HepG2 (cell line): ENCODE measurements around the gene GYG1. TPM values are rescaled to one million over a fixed set of nuclear protein-coding genes. Genes with fewer than 3 reads are reported as not detected.

ENCODE experiments used
- ATAC-seq: fragments of 200-7000 bp; cut with Tn5 transposase; 3 replicates; pipeline ENCODE4 v1.9.1; 2020; ENCODE audit warnings: mild to moderate bottlenecking, moderate library complexity
- BruUV-seq: library from RNA; stranded (reverse); fragments of 400-500 nt; replicated peaks from 2 replicates; lab custom pipeline; 2021; lab: Mats Ljungman, UMichigan
- CTCF ChIA-PET: fragments of 300-600 bp; formaldehyde crosslinking; extraction: SDS; loops from one replicate; lab custom pipeline; 2021; ENCODE audit warnings: low total read pairs, inconsistent platforms, low intra/inter-chr PET ratio; lab: Yijun Ruan, JAX
- POLR2A ChIA-PET: fragments of 350-600 bp; sonication (Branson Sonifier 250); formaldehyde crosslinking; loops from one replicate; lab custom pipeline; 2020; ENCODE audit warnings: antibody characterized with exemption, inconsistent platforms; lab: Yijun Ruan, JAX
- DNase-seq: peaks from one replicate; pipeline ENCODE4 v3.0.0-alpha.2; 2015; ENCODE audit warnings: low spot score
- FAIRE-seq: peaks from 3 replicates; lab custom pipeline; 2011; peaks lifted over from hg19 to GRCh38; lab: Jason Lieb, UNC
- H2AFZ ChIP-seq: one replicate; pipeline ENCODE4 v1.6.1; 2011; ENCODE audit warnings: low read length, inconsistent platforms
- H3K27ac ChIP-seq: fragments of 300-600 bp; 3 replicates; pipeline ENCODE4 v1.8.0; 2011; ENCODE audit warnings: mixed run types, mild to moderate bottlenecking, mixed read lengths, low read length, inconsistent platforms; ENCODE audit not compliant: insufficient read depth; ENCODE audit errors: extremely low read length
- H3K27me3 ChIP-seq, 2 experiments: fragments of 200-600 bp in 1 of 2; 2 replicates in 1 of 2; 3 replicates in 1 of 2; pipeline versions ENCODE4 v1.6.0 to v1.8.0; 2011; ENCODE audit warnings: low read length in 2 of 2, mild to moderate bottlenecking in 2 of 2, moderate library complexity in 2 of 2, inconsistent platforms in 1 of 2; ENCODE audit not compliant: insufficient read depth in 2 of 2, control insufficient read depth in 1 of 2
- H3K36me3 ChIP-seq, 2 experiments: fragments of 200-600 bp in 1 of 2; replicated peaks in 1 of 2; 2 replicates in 1 of 2; 3 replicates in 1 of 2; pipeline versions ENCODE4 v1.5.1 to v1.8.0; 2011; ENCODE audit warnings: low read length in 2 of 2, inconsistent platforms in 1 of 2; ENCODE audit not compliant: insufficient read depth in 2 of 2, control insufficient read depth in 1 of 2
- H3K4me1 ChIP-seq: 2 replicates; pipeline ENCODE4 v1.5.1; 2012; ENCODE audit warnings: low read length, inconsistent platforms; ENCODE audit not compliant: insufficient read depth
- H3K4me2 ChIP-seq: 2 replicates; pipeline ENCODE4 v1.6.0; 2011; ENCODE audit warnings: low read depth, low read length, inconsistent platforms
- H3K4me3 ChIP-seq, 3 experiments: fragments of 200-600 bp in 1 of 3; sonication (generic), shearing (Covaris generic) in 1 of 3; replicated peaks in 1 of 3; 2 replicates each; pipeline ENCODE4 v1.5.1; 2011 to 2016; ENCODE audit warnings: low read length in 3 of 3, inconsistent platforms in 2 of 3, low read depth in 2 of 3, mild to moderate bottlenecking in 2 of 3, control low read depth in 1 of 3, mixed read lengths in 1 of 3; ENCODE audit not compliant: insufficient read depth in 1 of 3
- H3K79me2 ChIP-seq: one replicate; pipeline ENCODE4 v1.6.1; 2011; ENCODE audit warnings: low read length, inconsistent platforms; ENCODE audit not compliant: insufficient read depth
- H3K9ac ChIP-seq: 2 replicates; pipeline ENCODE4 v1.6.0; 2011; ENCODE audit warnings: mild to moderate bottlenecking, low read depth, low read length, inconsistent platforms; ENCODE audit not compliant: insufficient read depth
- H3K9me3 ChIP-seq: 2 replicates; pipeline ENCODE4 v1.5.1; 2012; ENCODE audit warnings: mild to moderate bottlenecking, low read length
- H4K20me1 ChIP-seq: 2 replicates; pipeline ENCODE4 v1.6.0; 2011; ENCODE audit warnings: inconsistent platforms, mild to moderate bottlenecking, low read length, moderate library complexity; ENCODE audit not compliant: insufficient read depth
- ESRRA ChIP-seq: sonication (generic); formaldehyde crosslinking; IDR thresholded peaks from 2 replicates; pipeline ENCODE4 v1.5.1; 2020; ENCODE audit warnings: mild to moderate bottlenecking, low read depth, missing genetic modification reagents
- MAX ChIP-seq: IDR thresholded peaks from 2 replicates; pipeline ENCODE4 v1.6.1; 2012; ENCODE audit warnings: inconsistent platforms
- MBNL3 ChIP-seq: fragments of 250-450 bp; sonication (Bioruptor Pico); conservative IDR thresholded peaks from 2 replicates; pipeline ENCODE4 v1.8.0; 2022; ENCODE audit warnings: mild to moderate bottlenecking, inconsistent platforms
- NRL ChIP-seq: sonication (generic); formaldehyde crosslinking; IDR thresholded peaks from 2 replicates; pipeline ENCODE4 v1.5.0; 2020; ENCODE audit warnings: missing genetic modification reagents, mild to moderate bottlenecking, moderate library complexity, borderline replicate concordance
- PHF8 ChIP-seq: sonication (generic); formaldehyde crosslinking; IDR thresholded peaks from 2 replicates; pipeline ENCODE4 v1.5.0; 2020; ENCODE audit warnings: missing genetic modification reagents
- PRDM10 ChIP-seq: sonication (generic); formaldehyde crosslinking; IDR thresholded peaks from 2 replicates; pipeline ENCODE4 v1.4.0; 2020; ENCODE audit warnings: low read depth, missing genetic modification reagents
- PRDM4 ChIP-seq: sonication (generic); formaldehyde crosslinking; IDR thresholded peaks from 2 replicates; pipeline ENCODE4 v1.9.0; 2021; ENCODE audit warnings: missing genetic modification reagents, borderline replicate concordance
- RAD21 ChIP-seq: fragments of 450-650 bp; formaldehyde crosslinking; IDR thresholded peaks from 2 replicates; pipeline ENCODE4 v1.5.0; 2020; ENCODE audit warnings: mild to moderate bottlenecking
- RCOR2 ChIP-seq: IDR thresholded peaks from 2 replicates; pipeline ENCODE4 v1.6.1; 2016; ENCODE audit warnings: missing biosample characterization, missing genetic modification reagents
- RXRB ChIP-seq: IDR thresholded peaks from 2 replicates; pipeline ENCODE4 v1.6.1; 2016; ENCODE audit warnings: borderline replicate concordance, missing genetic modification reagents, missing compliant biosample characterization
- TBP ChIP-seq: sonication (generic); formaldehyde crosslinking; IDR thresholded peaks from 2 replicates; pipeline ENCODE4 v1.5.0; 2020; ENCODE audit warnings: missing genetic modification reagents
- TOE1 ChIP-seq: sonication (generic); formaldehyde crosslinking; IDR thresholded peaks from 2 replicates; pipeline ENCODE4 v1.4.0; 2020; ENCODE audit warnings: mild to moderate bottlenecking, missing genetic modification reagents
- ZC3H4 ChIP-seq: sonication (generic); formaldehyde crosslinking; IDR thresholded peaks from 2 replicates; pipeline ENCODE4 v1.4.0; 2020; ENCODE audit warnings: missing genetic modification reagents, borderline replicate concordance
- ZNF691 ChIP-seq: sonication (generic); formaldehyde crosslinking; IDR thresholded peaks from 2 replicates; pipeline ENCODE4 v1.4.0; 2020; ENCODE audit warnings: missing genetic modification reagents, low read depth, mild to moderate bottlenecking, borderline replicate concordance
- WGBS: methylation state at CpG from one replicate; pipeline ENCODE4 v1.1.6; 2017; ENCODE audit warnings: low lambda C conversion rate; 5-methylcytosine and 5-hydroxymethylcytosine counted together
- in situ Hi-C: cut with HindIII; loops from 2 replicates; pipeline ENCODE4 v1.10.0; 2017; ENCODE audit warnings: low pct_unique_long_range_greater_than_20kb; ENCODE audit not compliant: extremely low pct_ligation_motif_present
- intact Hi-C: fragments of 100-400 bp; cut with micrococcal nuclease; formaldehyde crosslinking; loops from one replicate; pipeline ENCODE4 v1.10.0; 2022; ENCODE audit not compliant: unreplicated experiment
- polyA plus RNA-seq, 8 experiments: library from polyadenylated mRNA; depleted of rRNA in 3 of 8; stranded (reverse) in 7 of 8; unstranded in 1 of 8; fragments of >200 nt; fragmentation: Illumina TruSeq in 4 of 8; extraction: Trizol in 4 of 8; gene quantifications; 2 replicates each; pipeline versions ENCODE4 v1.2.1 to v1.2.3, GENCODE V29; 2011 to 2016; ENCODE audit warnings: low read depth in 4 of 8, missing spikeins in 1 of 8, mixed read lengths in 1 of 8; ENCODE audit not compliant: insufficient read depth in 1 of 8
- total RNA-seq, 5 experiments: library from RNA; depleted of rRNA; stranded (reverse); fragments of >200 nt; fragmentation: Illumina TruSeq; extraction: Trizol; gene quantifications; 2 replicates each; pipeline ENCODE4 v1.2.3, GENCODE V29; 2016; ENCODE audit warnings: low read depth in 1 of 5

GYG1 gene
- total and polyA plus RNA-seq, 2 of the 13 experiments (the other 11 are each of a cell fraction or from before 2014, with no cell fraction given) = 15.7 to 28.1 TPM

- peak; percentile 31; the same call in 1 of the 2 replicates for TF ChIP-seq PRDM10
Measured at GRCh38 chr3:148955544-148956346, 35.6 kb upstream of the GYG1 start (continued).

- ChIA-PET POLR2A (no interaction called here), CTCF (interaction anchor here (1.5 kb wide), 1 partner anchor 315 kb away, joined by 3 read pairs; no protein-coding TSS in a partner anchor)
- in situ Hi-C loops = loop anchor here (5.0 to 10.0 kb wide), 3 partner anchors 157 to 527 kb away; no protein-coding TSS in a partner anchor
- no TSS peak for BruUV-seq
- no peak overlapping the region for H3K4me3 ChIP-seq
- no peaks in the 10 kb centered on the region for H4K20me1 ChIP-seq
- no peaks in the 10 kb centered on the region for H3K79me2 ChIP-seq
- H3K36me3 ChIP-seq = no peaks in the 10 kb centered on the region
- peaks cover 0 to 3% of the 10 kb centered on the region in 2 experiments; a peak in 1 of 5 replicates for H3K27me3 ChIP-seq
- no peak overlapping the region for H3K9ac ChIP-seq
- H3K9me3 ChIP-seq = no peaks in the 10 kb centered on the region
- H3K4me1 ChIP-seq = peaks cover 35% of the 10 kb centered on the region
- H3K4me2 ChIP-seq = no peak overlapping the region
- no peak overlapping the region for H2AFZ ChIP-seq
- H3K27ac ChIP-seq = no peak overlapping the region
- peak; percentile 65 for FAIRE-seq
- peak; percentile 37 for DNase-seq
- intact Hi-C loops = loop anchor here (5.0 to 10.0 kb wide), 4 partner anchors 77 to 517 kb away; partner anchors contain the start of genes HLTF, TM4SF18 and TM4SF4
- 19% methylated on average over 2 of the region's 2 CpGs for WGBS
- ATAC-seq = peak; percentile 85
- TF ChIP-seq RCOR2 = no peak
- TF ChIP-seq PRDM4 (CRISPR knock-in tag) = no peak
- TF ChIP-seq RXRB (CRISPR knock-in tag) = 0 out of 2 replicates have a peak, but pooled peaks have one; percentile 26
- TF ChIP-seq TOE1 (CRISPR knock-in tag) = no peak
- TF ChIP-seq TBP (CRISPR knock-in tag) = no peak
- TF ChIP-seq ZC3H4 = no peak
- no peak for TF ChIP-seq ESRRA (CRISPR knock-in tag)
- no peak for TF ChIP-seq PHF8 (CRISPR knock-in tag)
- peak; percentile 53; the same call in 1 of the 2 replicates for TF ChIP-seq RAD21
- peak; percentile 59; the same call in 1 of the 2 replicates for TF ChIP-seq MAX
- no peak for TF ChIP-seq NRL (CRISPR knock-in tag)
- TF ChIP-seq ZNF691 (CRISPR knock-in tag) = no peak
- TF ChIP-seq MBNL3 (CRISPR knock-in tag) = no peak
Measured at GRCh38 chr3:148957586-148957985, 33.8 kb upstream of the GYG1 start.
